ENCODE data around the gene WWC2.

GRCh38 chr4:183333202-183333601 is 234.1 kb downstream of the WWC2 start:
- TF ChIP-seq CTCF (IDR thresholded peaks at IDR 0.05) (no peak), POLR2A (IDR thresholded peaks at IDR 0.05) (no peak)
